GM21447 (cell line): Measurements from ENCODE around the gene INTS1.

ENCODE experiments used
- ATAC-seq: cut with Tn5 transposase; IDR thresholded peaks from one replicate; pipeline ENCODE4 v1.9.1; 2021; ENCODE audit not compliant: unreplicated experiment

The INTS1 gene

DNA sequence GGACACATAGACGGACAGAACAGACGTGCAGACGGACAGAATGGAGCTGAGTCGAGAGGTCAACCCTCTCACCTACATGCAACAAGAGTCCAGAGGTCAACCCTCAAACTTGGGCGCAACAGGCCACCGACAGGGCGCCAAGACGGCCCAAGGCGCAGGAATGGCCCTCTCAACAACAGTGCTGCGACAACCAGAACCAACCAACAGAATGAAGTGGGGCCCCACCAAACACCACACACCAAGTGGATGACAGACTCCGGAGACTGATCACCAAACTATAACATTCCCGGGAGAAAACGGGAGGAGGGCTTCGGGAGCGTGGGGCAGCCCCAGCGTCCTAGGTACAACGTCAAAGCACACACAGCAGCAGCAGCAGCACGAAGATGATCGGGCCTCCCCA, 13.4 kb downstream of the INTS1 start:
- ATAC-seq, result no peak

DNA sequence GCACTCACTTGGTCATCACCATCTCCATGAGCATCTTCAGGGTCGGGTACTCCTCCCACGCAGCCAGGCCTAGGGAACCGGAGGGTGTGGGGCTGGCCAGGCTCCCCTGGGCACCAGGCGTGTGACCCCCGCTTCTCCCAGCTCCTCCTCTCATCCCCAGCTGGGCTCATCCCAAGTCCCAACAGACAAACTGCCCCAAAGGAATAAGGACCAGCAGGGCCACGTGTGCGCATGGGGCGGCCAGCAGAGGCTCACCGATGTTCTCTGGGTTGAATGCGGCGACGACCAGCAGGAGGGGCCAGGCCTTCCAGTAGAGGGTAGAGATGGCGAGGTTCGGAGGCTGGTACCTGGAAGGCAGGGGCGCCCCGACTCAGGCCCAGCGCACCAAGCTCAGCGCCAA, 14.9 kb downstream of the INTS1 start:
- ATAC-seq, result no peak

DNA sequence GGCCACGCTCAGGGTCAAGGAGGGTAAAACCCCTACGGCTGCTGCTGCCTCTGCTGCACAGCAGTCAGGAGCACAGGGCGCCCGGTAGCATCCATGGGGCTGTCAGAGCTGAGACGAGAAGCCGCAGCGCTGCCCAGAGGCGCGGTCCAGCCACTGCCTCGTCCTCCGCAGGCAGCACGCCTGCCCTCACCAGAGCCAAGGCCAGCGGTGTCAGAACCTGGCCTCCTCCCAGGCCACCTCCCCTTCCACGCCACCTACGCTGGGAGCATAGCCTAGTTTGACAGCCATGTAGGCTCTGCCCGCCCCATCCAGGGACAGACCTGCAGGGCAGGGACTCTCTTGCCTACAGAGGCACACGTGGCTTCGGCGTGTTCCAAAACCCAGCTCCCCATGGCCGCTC, 16.2 kb downstream of the INTS1 start:
- no peak for ATAC-seq

DNA sequence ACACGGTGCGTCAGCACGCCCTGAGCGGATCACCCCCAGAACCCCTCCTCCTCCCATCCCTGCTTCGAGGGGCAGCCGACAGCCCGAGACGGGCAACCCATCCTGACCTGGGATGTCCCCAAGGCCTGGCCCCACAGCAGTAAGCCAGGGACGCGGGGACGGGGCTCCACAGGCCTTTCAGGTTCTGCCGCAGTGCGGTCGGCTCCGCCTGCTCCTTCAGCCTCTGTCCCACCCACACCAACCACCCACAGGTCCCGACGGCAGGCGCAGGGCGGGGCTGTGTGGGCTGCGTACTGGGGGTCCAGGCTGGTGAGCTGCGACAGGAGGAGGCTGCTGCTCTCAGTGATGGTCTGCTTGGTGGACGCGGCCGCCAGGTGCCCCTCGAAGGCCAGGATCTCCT, 16.7 kb downstream of the INTS1 start:
- no peak for ATAC-seq

DNA sequence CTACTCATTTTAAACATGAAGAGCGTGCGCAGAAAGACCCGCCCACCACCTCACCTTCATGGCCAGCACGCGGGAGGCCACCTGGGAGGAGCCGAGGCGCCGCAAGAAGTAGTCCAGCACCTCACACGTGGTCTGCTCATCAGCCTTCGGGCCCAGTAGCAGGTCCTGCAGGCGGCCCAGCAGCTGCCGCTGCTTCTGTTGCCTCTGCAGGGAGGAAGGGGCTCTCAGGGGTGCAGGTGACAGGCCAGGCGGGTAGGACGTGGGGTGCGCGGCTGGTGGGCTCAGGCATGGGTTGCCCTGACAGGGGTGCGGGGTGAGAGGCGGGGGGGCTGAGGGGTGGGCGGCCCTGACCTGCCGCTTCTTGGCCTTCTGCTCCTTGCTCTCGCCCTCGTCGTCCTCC, 17.6 kb downstream of the INTS1 start:
- ATAC-seq, result no peak

DNA sequence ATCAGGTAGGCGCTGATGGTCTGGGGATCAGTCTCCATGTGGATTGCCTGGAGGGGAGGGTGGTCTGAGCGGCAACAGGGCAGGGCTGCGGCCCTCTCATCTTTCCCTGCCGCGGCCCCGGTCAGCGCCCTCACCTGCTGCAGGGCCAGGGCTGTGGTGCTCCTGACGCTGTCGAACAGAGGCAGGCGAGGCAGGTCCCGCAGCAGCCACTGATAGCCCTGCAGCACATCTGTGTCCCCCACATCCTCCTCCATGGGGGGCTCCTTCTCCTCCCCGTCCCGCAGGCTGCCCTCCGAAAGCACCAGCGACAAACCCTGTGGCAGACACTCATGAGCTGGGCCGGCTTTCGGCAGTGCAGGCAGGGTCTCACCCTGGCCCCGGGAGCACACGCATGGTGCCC, 19.0 kb downstream of the INTS1 start:
- ATAC-seq, result no peak

DNA sequence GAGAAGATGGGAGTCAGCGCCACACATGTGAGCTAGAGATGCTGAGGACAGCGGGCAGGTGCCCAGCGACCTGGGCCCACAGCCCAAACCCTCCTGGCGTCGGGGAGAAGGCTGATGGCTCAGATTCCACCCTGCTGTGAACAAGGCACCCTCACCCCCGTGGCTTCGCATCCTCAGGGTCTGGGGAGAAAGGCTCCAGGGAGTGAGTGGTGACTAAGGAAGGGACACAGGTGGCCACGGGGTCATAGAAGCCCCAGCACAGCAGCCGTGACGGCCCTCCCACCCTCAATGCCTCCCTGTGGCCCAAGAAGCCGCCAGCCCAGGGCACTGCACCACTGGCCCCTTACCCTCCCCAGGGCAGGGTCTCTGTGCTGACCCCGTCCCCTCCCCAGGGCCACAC, 19.6 kb downstream of the INTS1 start:
- no peak for ATAC-seq

DNA sequence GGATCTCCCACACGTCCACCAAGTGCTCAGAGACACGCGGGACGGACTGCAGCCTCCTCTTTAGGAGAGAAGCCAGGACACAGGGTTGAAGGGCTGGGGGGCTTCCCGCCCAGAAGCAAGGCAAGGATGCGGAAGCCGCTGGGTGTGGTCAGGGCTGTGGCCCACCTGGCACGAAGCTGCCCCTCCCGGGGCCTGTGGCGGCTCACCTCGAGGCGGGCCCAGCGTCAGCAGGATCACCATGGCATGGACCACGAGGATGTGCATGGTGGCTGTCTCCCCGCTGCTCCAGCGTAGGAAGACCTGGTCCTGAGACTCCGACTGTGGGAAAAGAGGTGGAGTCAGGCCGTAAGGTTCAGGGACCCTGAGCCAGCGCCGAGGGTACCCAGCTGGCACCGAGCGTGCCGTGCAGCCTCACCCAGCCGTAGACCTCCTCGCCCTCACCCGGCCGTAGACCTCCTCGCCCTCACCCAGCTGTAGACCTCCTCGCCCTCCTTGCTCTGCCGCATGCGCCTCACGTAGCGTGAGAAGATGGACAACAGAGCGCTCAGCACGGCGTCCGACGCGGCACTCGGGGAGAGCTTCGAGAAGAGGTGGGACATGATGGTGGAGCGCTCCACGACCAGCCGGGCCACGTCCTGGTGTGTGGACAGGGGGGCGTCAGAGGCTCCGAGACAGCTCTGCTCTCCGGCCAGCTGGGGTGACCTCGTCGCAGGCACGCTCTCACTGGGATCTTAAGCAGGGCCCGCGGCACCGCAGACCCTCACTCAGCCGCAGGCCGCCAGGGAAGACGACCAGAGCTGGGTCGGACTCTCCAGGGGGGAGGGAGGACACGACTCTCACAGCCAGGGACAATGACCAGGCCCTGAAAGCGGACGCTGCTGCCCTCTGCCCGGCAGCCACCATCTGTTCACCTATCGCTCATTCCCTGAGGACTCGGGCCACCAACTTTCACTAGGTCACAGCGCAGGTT, 20.4 kb downstream of the INTS1 start:
- ATAC-seq, result no peak

DNA sequence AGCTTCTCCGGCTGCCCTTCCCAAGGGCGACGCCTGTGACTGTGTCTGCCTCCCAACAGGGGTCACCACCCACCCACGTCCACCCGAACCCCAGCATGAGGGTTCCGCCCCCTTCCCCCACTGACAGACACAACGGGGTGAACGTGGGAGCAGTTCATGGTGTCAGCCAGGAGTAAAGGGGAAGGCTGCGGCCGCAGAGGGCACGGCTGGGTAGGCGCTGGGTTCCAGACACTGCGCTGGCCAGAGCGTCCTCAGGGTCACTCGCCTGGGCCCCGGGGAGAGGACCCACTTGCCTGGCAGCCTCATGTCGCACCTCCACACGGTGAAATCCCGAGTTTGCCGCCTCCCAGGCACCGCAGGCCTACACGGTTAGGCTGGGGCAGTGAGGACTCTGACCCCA, 21.1 kb downstream of the INTS1 start:
- no peak for ATAC-seq

DNA sequence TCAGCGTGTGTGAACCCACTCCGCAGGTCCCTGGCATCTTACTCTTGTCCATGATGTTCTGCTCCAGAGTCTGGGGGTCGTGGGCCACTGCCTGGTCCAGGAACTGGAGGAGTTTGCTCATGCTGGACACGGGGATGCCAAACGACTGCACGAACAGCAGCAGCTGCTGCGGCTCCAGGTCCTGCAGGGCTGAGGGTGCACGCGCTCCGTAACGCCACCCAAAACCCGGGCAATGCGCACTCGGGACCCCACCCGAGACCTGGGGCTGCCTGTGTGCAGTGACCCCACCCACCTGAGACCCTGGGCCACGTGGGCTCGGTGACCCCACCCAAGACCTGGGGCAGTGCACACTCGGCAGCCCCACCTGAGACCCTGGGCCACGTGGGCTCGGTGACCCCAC, 22.9 kb downstream of the INTS1 start:
- ATAC-seq, result no peak

DNA sequence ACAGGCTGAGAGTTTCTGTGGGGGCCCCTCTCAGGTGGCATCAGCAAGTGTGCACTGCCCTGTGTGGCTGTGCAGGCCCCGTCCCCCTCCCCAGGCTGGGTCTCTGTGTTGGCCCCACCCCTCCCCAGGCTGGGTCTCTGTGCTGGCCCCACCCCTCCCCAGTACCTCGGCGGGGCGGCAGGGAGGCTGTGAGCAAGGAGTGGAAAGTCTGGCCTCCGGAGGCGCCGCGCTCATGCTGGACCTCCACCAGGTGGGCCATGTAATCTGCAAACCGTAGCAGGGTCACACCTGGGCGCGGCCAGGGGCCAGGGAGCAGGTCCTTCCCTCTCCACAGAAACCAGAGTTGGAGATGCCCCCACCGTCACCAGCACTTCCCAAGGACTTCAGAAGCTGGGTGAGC, 23.5 kb downstream of the INTS1 start:
- no peak for ATAC-seq

DNA sequence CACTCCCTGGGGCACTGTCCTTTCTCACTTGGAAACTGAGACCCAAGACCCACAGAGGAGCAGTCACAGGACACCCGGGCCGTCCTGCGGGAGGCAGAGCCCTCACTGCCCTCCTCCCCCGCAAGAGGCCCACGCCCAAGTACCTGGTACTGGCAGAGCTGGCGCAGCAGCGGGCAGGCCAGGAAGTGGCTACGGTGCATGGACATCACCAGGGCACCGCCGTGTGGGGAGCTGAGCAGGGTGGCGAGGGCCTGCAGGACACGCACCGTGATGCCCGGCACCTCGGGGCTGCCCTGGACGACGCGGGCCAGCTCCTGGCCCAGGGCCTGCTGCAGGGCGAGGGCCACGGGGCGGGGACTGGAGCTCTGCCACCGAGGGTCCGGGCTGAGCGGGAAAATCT, 24.9 kb downstream of the INTS1 start:
- ATAC-seq, result no peak

DNA sequence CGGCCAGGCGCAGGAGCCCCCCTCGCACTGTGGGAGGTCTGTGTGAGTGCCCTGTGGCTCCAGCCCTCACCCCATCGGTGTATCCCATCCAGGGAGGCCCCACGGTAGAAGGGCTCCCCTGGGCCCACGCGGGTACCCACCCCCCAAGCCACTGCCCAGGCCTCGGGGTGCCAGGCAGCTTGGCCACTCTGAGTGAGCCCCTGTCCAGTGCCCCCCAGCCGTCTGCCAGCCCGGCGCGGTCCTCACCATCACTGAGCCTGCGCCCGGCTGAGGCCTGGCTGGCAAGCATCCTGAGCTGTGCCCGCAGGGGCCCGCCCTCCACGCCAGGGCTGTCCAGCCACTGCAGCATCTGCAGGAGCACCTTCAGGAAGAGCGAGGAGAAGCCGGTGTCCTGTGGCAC, 25.7 kb downstream of the INTS1 start:
- ATAC-seq, result no peak

DNA sequence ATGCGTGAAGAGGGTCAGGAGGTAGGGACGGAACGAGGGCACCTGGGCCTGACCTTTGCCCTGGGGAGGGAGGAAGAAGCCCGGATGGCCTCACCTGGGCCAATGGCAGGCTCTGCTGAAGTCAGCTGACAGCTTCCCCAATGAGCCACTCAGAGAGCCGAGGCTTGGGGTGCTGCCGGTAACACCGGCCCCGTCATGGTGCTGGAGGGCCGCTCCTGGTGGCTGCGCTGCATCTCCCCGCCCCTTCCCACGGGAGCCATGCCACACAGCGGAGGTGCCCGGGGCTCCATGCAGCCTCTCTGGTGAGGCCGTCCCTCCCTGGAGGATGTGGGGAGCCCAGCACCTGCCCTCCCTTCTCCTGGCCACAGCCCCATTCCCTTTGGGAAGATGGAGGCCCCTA, 27.3 kb downstream of the INTS1 start:
- ATAC-seq, result no peak

DNA sequence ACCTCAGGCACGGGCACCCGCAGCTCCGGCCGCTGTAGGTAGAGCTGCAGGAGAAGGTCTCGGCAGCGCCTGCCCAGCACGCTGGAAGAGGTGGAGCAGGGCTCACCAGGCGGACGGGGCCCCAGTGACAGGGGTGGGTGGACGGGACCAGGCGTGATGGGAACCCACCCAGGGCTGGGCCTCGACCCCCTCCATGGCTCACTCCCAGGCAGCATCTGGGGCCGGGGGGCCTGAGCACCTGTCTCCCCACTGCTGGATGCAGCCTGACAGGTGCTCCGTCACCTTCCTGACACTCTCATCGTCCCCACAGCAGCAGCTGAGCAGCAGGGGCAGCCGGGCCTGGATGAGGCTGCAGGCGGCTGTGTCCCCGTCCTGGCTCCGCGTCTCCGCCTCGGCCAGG, 28.2 kb downstream of the INTS1 start:
- no peak for ATAC-seq

DNA sequence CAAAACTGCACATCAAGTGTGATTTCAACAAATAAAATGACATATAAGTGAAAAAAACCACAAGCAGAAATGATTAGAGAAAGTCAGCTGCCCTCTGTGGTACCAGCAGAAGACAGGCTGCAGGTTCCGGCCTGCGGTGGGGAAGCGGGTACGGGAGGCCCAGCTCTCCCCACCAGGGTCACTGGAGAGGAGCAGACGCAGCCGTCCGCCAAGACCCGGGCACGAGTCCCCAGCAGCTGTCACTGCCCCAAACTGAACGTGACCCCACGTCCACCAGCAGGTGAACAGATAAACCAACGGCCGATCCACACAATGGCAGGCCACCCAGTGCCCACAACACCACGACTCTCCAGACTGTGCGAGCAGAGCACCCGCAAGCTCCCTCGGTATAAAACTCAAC, 28.8 kb downstream of the INTS1 start:
- no peak for ATAC-seq

DNA sequence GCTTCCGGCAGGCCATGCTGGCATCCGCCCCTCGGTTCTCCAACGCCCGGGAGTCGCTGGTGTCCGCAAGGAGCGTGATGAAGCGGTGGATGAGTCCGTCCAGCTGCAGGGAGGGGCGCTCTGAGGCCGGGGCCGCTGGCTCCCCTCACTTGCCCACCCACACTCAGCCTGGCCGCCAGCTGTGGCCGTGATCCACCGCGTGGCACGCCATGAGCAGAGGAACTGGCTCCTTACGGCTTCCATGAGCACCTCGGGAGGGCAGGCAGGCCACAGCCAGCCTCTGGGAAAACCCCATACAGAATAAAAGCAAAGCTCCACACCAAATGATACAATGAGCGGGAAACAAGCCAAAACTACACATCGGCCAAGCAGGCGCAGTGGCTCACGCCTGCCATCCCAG, 29.5 kb downstream of the INTS1 start:
- no peak for ATAC-seq

DNA sequence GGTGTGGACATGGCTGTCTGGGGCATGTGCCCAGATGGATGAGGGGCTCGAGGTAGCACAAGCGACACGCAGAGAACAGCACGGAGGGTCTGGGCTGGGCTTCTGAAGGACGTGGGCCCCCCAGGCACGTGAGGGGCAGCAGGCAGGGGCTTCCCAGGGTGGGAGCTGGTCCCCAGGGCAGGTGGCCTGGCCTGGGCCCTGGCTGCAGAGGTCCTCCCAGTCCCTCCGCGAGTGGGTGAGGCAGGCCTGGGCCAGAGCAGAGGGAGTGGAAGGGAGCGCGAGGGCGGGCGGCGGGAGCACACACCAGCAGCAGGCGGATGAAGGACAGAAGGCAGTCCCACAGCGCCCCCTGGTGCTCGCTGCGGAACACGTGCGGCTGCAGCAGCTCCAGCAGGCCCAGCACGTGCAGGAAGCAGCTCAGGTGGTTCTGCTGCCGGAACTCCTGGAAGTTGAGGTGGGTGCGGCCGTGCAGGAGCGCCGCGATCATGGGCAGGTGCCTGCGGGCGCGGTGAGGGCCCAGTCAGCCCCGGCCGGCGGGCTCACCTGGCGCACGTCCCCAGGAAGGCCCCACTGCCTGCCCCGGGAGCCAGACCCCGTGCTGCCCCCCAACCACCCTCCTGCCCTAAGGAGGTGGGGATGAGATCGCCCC, 30.2 kb downstream of the INTS1 start:
- no peak for ATAC-seq

DNA sequence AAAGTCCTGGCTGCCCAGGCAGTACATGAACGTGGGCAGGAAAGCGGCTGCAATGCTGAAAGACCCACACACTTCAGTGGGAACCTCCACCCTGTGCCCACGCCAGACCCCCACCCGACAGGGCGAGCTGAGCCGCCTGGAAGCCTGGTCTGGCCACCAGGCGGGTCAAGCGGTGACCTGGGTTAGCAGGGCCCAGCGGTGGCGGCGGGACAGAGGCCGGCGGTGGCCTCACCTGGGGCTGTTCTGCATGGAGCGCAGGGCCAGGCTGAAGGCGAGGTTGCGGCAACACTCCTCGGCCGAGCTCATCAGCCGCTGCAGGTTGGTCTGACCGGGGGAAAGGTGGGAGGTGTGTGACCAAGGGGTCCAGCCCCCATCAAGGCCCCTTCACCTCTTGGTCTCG, 33.3 kb downstream of the INTS1 start:
- ATAC-seq, result no peak

DNA sequence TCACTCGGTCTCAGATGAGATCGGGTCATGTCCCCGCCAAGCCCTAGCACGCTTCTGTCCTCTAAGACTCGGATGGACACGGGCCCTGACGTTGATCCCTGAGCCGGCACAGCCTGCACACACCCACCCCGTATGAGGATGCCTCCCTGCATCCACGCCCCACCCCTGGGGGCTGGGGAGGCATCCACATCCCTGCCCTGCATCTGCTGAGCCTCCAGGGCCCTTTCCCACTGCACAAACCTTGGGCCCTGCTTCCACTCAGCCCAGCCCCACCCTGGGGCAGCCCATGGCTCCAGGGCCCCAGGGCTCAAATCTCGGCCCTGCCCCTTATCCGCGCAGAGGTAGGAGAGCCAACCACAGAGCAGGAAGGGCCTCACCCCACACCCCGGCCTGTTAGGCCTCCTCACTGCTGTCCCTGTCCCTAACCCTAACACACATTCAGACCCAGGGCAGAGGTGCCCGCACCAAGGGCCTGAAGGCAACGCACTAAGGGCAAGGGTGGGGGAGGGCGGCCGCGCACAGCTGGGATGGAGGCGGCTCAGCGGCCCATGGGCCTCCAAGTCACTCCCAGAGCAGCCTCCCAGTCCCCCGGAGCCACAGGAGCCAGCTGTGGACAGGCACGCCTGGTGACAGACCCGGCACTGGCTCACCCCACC, 35.4 kb downstream of the INTS1 start:
- ATAC-seq, result no peak

DNA sequence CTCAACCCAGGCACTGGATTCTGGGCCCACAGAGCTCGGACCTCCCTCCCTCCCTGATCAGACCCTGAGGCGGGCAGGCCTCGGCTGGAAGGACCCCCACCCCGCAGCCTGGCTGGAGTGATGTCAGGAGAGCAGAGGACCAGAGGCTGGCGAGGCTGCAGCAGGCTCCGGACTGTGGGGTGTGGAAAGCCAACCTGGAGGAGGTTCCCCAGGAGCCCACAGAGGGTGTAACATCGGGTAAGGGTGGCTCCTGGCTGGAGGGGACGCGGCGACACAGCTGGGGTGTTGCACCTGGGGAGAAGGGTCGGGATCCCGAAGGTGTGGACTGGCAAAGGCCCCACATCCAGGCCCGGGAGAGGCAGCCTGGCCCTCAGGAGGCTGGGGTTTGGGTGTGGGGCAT, 36.0 kb downstream of the INTS1 start:
- ATAC-seq, result no peak
